Uterus (tissue), 4 donors: Measurements from ENCODE around the gene ST7. TPM values are rescaled to one million over a fixed set of nuclear protein-coding genes. Genes with fewer than 3 reads are reported as not detected.
A peak's percentile ranks its signal among the peaks of the same experiment; 100 is the strongest.
"Not testable (repeated sequence)": the region's sequence is repeated elsewhere in the genome, so short reads cannot be mapped to it uniquely, and the experiment has no call there.

Source experiments
- DNase-seq, 2 donors: peaks; one replicate each; pipeline ENCODE4 v3.0.0-alpha.2; 2019 to 2020
- H3K27ac ChIP-seq, 2 donors: fragments of 200-600 bp; sonication (generic); 1 replicate in 1 of 2; 2 replicates in 1 of 2; pipeline ENCODE4 v1.5.1; 2016 to 2018
- H3K27me3 ChIP-seq, 2 donors: fragments of 200-600 bp; sonication (generic); one replicate each; pipeline ENCODE4 v1.5.1; 2018 to 2019; ENCODE audit warnings: control low read depth in 1 of 2
- H3K36me3 ChIP-seq, 2 donors: fragments of 200-600 bp; sonication (generic); one replicate each; pipeline ENCODE4 v1.5.1; 2019; ENCODE audit warnings: control low read depth in 1 of 2
- H3K4me1 ChIP-seq, 2 donors: fragments of 200-600 bp; sonication (generic); one replicate each; pipeline ENCODE4 v1.5.1; 2018 to 2019; ENCODE audit warnings: control low read depth in 1 of 2
- H3K4me3 ChIP-seq, 2 donors: fragments of 200-600 bp; sonication (generic); 1 replicate in 1 of 2; 2 replicates in 1 of 2; pipeline ENCODE4 v1.5.1; 2018 to 2019; ENCODE audit warnings: mild to moderate bottlenecking in 1 of 2
- H3K9me3 ChIP-seq, 2 donors: fragments of 200-600 bp; sonication (generic); one replicate each; pipeline ENCODE4 v1.5.1; 2019; ENCODE audit warnings: control low read depth in 1 of 2
- POLR2A ChIP-seq, 2 donors: fragments of 450-650 bp; IDR thresholded peaks; one replicate each; pipeline ENCODE4 v1.6.1; 2016; ENCODE audit warnings: antibody characterized with exemption in 2 of 2, mild to moderate bottlenecking in 1 of 2, moderate library complexity in 1 of 2
- intact Hi-C: fragments of 100-400 bp; cut with DNase I; formaldehyde crosslinking; loops from one replicate; pipeline ENCODE4 v1.15.1; 2023; ENCODE audit warnings: low total_unique reads
- total RNA-seq, 4 donors: library from RNA; depleted of rRNA in 3 of 4; stranded (reverse); fragments of >200 nt in 3 of 4; gene quantifications; one replicate each; pipeline versions ENCODE4 v1.1.0 to v1.2.4, GENCODE V29; 2014 to 2023
- TF ChIP-seq, protein P1 (sequence below), 4 experiments: fragments of 200-600 bp in 2 of 4; fragments of 450-650 bp in 2 of 4; sonication (generic) in 2 of 4; IDR thresholded peaks; one replicate each; pipeline ENCODE4 v1.5.1; 2016 to 2019; ENCODE audit warnings: antibody characterized with exemption in 4 of 4, mild to moderate bottlenecking in 2 of 4, moderate library complexity in 1 of 4
- donor health status: DM: yes; HTN: yes; CAD: no.

The ST7 gene
- total RNA-seq, 4 donors from 2014 or later: 27.4 to 41.0 (median 31.4) TPM

DNA sequence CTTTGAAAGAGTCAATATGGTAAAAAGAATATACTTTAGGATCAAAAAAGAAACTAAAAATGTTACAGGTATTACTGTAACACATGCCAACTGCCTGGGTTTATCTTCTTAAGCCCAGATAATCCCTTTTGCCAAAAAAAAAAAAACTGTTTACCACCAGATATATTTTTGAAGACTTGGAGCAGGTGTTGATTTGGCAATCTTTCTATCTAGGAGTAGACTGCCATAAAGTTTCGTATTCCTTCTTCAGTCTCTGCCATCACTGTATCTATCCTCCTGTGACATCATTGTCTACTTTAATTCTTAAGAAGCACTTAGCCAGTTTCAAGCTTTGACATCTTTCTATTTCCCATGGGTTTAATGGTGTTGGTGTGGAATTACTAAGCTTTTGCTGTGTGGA lies 161.0 kb downstream of the ST7 start:
- no peaks in the 10 kb centered on the region for H3K27me3 ChIP-seq
- no peak overlapping the region for H3K4me3 ChIP-seq
- H3K4me1 ChIP-seq: no peaks in the 10 kb centered on the region
- intact Hi-C loops: loop anchor here (10.0 kb wide), 1 partner anchor 129 kb away; no protein-coding TSS in a partner anchor
- no peaks in the 10 kb centered on the region for H3K9me3 ChIP-seq
- no peak overlapping the region for H3K27ac ChIP-seq
- TF ChIP-seq, protein P1, sequence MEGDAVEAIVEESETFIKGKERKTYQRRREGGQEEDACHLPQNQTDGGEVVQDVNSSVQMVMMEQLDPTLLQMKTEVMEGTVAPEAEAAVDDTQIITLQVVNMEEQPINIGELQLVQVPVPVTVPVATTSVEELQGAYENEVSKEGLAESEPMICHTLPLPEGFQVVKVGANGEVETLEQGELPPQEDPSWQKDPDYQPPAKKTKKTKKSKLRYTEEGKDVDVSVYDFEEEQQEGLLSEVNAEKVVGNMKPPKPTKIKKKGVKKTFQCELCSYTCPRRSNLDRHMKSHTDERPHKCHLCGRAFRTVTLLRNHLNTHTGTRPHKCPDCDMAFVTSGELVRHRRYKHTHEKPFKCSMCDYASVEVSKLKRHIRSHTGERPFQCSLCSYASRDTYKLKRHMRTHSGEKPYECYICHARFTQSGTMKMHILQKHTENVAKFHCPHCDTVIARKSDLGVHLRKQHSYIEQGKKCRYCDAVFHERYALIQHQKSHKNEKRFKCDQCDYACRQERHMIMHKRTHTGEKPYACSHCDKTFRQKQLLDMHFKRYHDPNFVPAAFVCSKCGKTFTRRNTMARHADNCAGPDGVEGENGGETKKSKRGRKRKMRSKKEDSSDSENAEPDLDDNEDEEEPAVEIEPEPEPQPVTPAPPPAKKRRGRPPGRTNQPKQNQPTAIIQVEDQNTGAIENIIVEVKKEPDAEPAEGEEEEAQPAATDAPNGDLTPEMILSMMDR (IDR thresholded peaks at IDR 0.05): no peak
- TF ChIP-seq POLR2A (IDR thresholded peaks at IDR 0.05): no peak
- no peaks in the 10 kb centered on the region for H3K36me3 ChIP-seq
- no peak for DNase-seq

DNA sequence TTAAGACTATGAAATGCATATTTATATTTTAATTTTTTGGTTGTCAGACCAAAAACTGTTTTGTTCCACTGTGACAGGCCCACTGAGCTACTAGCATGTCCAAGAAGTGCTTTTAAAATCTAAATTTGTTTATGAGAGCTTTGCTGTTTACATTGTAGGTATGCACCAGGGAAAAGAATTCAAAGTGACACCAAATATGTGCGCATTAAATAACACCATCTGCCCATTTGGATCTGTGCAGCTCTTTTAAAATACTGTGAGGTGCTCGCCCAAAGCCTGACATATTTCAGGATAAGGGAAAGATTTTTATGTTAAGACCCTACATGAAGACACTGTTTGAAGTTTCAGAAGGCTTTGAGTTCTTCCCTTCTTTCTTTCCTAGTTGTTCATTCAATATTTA lies 162.9 kb downstream of the ST7 start:
- Histone ChIP-seq H3K27me3 (no peaks in the 10 kb centered on the region), H3K4me1 (no peaks in the 10 kb centered on the region), H3K4me3 (no peak overlapping the region), H3K36me3 (no peaks in the 10 kb centered on the region), H3K9me3 (no peaks in the 10 kb centered on the region), H3K27ac (no peak overlapping the region)
- TF ChIP-seq POLR2A (IDR thresholded peaks at IDR 0.05): no peak
- TF ChIP-seq, protein P1 (IDR thresholded peaks at IDR 0.05): no peak
- DNase-seq: no peak
- intact Hi-C loops: loop anchor here (10.0 kb wide), 1 partner anchor 131 kb away; no protein-coding TSS in a partner anchor

DNA sequence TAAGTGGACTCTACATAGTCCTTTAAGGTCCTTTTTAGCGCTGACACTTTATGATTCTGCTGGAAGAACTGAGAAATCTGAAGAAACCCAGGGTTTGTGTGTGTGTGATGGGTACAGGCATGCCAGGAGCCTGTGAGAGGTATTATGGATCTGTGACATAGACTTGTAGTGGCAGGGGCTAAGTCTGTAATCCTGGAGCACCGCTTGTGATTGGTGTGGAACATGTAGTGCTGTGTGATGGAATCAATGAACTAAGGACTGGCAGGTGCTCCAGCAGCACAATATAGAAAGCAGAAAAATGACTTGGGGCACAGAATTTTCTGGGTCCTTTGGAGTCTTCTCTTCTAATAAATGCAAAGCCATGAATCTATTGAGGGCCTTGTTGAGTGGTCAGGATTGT lies 163.9 kb downstream of the ST7 start:
- Histone ChIP-seq H3K27ac (no peak overlapping the region), H3K9me3 (no peaks in the 10 kb centered on the region), H3K36me3 (no peaks in the 10 kb centered on the region), H3K4me1 (no peaks in the 10 kb centered on the region), H3K4me3 (no peak overlapping the region), H3K27me3 (no peaks in the 10 kb centered on the region)
- TF ChIP-seq, protein P1 (IDR thresholded peaks at IDR 0.05): no peak
- no peak for TF ChIP-seq POLR2A (IDR thresholded peaks at IDR 0.05)
- no peak for DNase-seq
- intact Hi-C loops: loop anchor here (10.0 kb wide), 1 partner anchor 132 kb away; no protein-coding TSS in a partner anchor

DNA sequence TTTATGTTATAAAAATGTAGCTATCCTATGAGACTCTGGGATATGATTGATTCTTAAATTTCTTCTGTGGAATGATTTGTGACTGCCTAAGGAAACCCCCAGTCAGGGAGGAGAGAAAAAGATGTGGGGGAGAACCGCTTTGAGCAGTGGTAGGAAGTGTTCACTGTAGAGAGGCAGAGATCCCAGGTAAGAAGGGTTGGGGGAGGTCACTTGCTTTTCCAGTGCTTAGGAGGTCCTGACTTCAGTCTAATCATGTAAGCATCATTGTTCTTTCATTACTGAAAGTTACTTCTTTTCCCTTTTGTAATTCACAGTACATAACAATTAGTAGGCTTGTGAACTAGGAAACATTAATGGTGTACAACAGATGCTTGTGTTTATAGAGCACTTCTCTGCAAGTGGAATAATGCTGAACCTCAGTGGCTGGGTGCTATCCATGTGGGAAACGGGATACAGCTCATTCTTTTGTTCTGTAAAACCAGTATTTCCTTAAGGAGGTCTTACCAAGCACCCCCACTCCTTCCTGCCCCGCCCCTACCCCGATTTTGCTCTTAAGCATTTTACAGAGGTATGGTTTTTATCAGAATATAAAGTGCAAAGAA lies 165.4 kb downstream of the ST7 start:
- H3K36me3 ChIP-seq: no peaks in the 10 kb centered on the region
- H3K4me3 ChIP-seq: no peak overlapping the region
- H3K27me3 ChIP-seq: no peaks in the 10 kb centered on the region
- no peaks in the 10 kb centered on the region for H3K4me1 ChIP-seq
- no peak for TF ChIP-seq POLR2A (IDR thresholded peaks at IDR 0.05)
- TF ChIP-seq, protein P1 (IDR thresholded peaks at IDR 0.05): no peak
- H3K9me3 ChIP-seq: no peaks in the 10 kb centered on the region
- DNase-seq: no peak
- H3K27ac ChIP-seq: no peak overlapping the region
- intact Hi-C loops: loop anchor here (10.0 kb wide), 1 partner anchor 134 kb away; no protein-coding TSS in a partner anchor

DNA sequence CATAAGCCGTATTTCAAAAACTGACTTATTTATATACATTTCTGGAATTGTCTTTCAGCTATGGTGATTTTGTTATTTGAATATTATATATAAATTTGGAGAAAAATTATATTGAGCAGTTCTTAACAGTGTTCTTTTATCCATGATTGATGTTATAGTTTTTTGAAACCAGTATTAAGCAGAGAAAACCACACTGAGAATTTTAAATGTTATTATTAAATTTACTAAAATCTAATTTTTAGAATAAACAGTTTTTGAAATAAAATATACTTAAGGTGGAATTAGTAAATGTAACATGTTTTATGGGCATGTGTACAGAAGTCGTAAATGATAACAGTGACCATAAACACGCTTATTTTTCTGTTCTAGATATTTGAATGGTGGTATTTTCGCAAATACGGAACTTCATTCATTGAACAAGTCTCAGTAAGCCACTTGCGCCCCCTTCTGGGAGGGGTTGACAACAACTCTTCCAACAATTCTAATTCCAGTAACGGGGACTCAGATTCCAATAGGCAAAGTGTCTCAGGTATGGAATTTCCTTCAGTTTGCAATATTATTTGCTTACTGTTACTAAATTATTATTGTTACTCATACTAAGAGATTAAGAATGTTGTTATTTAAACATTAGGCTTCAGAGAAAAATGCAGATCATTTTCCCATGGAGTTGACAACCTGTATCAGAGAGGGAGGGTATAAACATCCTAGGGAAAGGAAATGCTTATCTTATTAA lies 166.1 kb downstream of the ST7 start:
- DNase-seq: peak; percentile 73 to 81
- no peaks in the 10 kb centered on the region for H3K27me3 ChIP-seq
- intact Hi-C loops: loop anchor here (10.0 kb wide), 1 partner anchor 135 kb away; no protein-coding TSS in a partner anchor
- H3K36me3 ChIP-seq: no peaks in the 10 kb centered on the region
- no peaks in the 10 kb centered on the region for H3K4me1 ChIP-seq
- no peak overlapping the region for H3K4me3 ChIP-seq
- TF ChIP-seq, protein P1 (IDR thresholded peaks at IDR 0.05): peak; percentile 78 to 80 (median 79)
- TF ChIP-seq POLR2A (IDR thresholded peaks at IDR 0.05): no peak
- no peaks in the 10 kb centered on the region for H3K9me3 ChIP-seq
- no peak overlapping the region for H3K27ac ChIP-seq

DNA sequence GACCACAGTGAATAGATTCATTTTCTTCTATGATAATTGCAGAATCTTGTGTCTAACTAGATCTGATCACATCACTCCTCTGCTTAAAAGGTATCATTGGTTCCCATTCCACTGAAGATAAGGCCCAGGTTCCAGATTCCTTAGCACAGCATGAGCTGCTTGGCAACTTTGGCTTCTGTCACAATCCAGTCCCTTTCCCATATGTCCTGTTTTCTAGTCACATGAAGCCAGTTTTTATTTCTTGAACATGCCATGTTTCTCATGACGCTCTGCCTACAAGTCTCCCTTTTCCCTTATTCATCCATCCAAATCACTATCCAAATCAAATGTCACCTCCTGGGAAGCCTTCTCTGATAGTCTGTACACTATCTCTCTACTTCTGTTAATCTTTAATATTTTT lies 167.0 kb downstream of the ST7 start:
- H3K4me1 ChIP-seq, intact Hi-C loops, H3K27ac ChIP-seq: not testable (repeated sequence)

DNA sequence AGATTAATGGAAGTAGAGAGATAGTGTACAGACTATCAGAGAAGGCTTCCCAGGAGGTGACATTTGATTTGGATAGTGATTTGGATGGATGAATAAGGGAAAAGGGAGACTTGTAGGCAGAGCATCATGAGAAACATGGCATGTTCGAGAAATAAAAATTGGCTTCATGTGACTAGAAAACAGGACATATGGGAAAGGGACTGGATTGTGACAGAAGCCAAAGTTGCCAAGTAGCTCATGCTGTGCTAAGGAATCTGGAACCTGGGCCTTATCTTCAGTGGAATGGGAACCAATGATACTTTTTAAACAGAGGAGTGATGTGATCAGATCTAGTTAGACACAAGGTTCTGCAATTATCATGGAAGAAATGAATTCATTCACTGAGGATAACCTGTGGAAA lies 168.7 kb downstream of the ST7 start:
- H3K9me3 ChIP-seq, H3K4me1 ChIP-seq, H3K4me3 ChIP-seq, DNase-seq, H3K27ac ChIP-seq, H3K27me3 ChIP-seq, H3K36me3 ChIP-seq, intact Hi-C loops: not testable (repeated sequence)

More for the DNA sequence above, 167.0 kb downstream of the ST7 start:
- not testable (repeated sequence) for DNase-seq, H3K4me3 ChIP-seq, H3K36me3 ChIP-seq, H3K27me3 ChIP-seq, H3K9me3 ChIP-seq
